Measurements from ENCODE around the gene USP24. TPM values are rescaled to one million over a fixed set of nuclear protein-coding genes. Genes with fewer than 3 reads are reported as not detected.

USP24 gene
- total RNA-seq, 1 experiment from 2014 or later, result 40.9 TPM

DNA sequence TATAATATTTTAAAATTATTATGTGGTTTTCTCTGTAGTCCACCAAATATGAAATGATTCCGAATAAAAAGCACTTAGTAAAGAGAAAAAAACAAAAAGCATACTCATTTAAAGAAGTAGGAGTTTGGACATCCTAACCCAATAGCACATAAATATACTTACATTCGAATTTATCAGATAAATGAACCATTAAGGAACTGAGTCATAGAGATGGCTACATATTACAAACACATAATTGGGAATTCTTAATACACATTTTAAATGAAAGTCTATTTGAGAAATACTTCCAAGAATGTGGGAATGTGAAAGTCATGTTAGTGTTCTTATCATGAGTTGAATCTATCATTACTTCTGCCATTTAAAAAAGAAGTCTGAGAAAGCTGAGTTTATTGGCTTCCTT is 75.0 kb downstream of the USP24 start (continued):
- TF ChIP-seq AR (CRISPR knock-in tag; IDR thresholded peaks at IDR 0.05) (no peak), TEAD4 (CRISPR knock-in tag; IDR thresholded peaks at IDR 0.05) (no peak), USF1 (CRISPR knock-in tag; IDR thresholded peaks at IDR 0.05) (no peak), OVOL2 (CRISPR knock-in tag; IDR thresholded peaks at IDR 0.05; ENCODE audit: borderline replicate concordance) (no peak), CBFB (CRISPR knock-in tag; IDR thresholded peaks at IDR 0.05; ENCODE audit: low read depth) (no peak), TCF7 (CRISPR knock-in tag; IDR thresholded peaks at IDR 0.05; ENCODE audit: low read depth) (no peak), RELA (CRISPR knock-in tag; IDR thresholded peaks at IDR 0.05; ENCODE audit: borderline replicate concordance) (no peak)
- TF ChIP-seq, protein P1, sequence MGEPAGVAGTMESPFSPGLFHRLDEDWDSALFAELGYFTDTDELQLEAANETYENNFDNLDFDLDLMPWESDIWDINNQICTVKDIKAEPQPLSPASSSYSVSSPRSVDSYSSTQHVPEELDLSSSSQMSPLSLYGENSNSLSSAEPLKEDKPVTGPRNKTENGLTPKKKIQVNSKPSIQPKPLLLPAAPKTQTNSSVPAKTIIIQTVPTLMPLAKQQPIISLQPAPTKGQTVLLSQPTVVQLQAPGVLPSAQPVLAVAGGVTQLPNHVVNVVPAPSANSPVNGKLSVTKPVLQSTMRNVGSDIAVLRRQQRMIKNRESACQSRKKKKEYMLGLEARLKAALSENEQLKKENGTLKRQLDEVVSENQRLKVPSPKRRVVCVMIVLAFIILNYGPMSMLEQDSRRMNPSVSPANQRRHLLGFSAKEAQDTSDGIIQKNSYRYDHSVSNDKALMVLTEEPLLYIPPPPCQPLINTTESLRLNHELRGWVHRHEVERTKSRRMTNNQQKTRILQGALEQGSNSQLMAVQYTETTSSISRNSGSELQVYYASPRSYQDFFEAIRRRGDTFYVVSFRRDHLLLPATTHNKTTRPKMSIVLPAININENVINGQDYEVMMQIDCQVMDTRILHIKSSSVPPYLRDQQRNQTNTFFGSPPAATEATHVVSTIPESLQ (CRISPR knock-in tag; IDR thresholded peaks at IDR 0.05), result no peak
- TF ChIP-seq, protein P2, sequence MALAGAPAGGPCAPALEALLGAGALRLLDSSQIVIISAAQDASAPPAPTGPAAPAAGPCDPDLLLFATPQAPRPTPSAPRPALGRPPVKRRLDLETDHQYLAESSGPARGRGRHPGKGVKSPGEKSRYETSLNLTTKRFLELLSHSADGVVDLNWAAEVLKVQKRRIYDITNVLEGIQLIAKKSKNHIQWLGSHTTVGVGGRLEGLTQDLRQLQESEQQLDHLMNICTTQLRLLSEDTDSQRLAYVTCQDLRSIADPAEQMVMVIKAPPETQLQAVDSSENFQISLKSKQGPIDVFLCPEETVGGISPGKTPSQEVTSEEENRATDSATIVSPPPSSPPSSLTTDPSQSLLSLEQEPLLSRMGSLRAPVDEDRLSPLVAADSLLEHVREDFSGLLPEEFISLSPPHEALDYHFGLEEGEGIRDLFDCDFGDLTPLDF (CRISPR knock-in tag; IDR thresholded peaks at IDR 0.05), result no peak
- TF ChIP-seq, protein P3, sequence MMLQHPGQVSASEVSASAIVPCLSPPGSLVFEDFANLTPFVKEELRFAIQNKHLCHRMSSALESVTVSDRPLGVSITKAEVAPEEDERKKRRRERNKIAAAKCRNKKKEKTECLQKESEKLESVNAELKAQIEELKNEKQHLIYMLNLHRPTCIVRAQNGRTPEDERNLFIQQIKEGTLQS (CRISPR knock-in tag; conservative IDR thresholded peaks at IDR 0.05), result no peak

DNA sequence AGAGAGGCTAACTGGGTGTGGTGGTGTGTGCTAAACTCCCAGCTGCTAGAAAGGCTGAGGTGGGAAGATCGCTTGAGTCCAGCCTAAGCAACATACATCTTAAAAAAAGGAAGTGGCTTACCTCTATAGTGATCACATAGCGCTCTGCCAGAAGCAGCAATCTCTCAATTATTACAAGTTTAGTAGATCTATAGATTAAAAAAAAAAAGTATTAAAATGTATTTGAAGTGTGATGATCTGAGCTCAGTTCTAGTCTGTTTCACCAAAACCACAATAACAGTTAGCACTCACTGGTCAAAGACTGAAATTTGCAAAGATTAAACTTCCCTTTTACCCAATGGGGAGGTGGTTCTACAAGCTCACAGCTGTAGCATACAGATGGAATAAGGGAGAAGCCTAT is 76.3 kb downstream of the USP24 start:
- CTCF ChIA-PET, result interaction anchor here (1.7 kb wide), 1 partner anchor 199 kb away, joined by 4 read pairs; no protein-coding TSS in a partner anchor
- H3K36me3 Mint-ChIP-seq, result peaks cover 27% of the 10 kb centered on the region
- H3K27me3 Mint-ChIP-seq (ENCODE audit: low read depth), result no peaks in the 10 kb centered on the region
- no peaks in the 10 kb centered on the region for H3K4me1 Mint-ChIP-seq
- POLR2A ChIA-PET, result no interaction called here
- H3K27ac Mint-ChIP-seq, result no peak overlapping the region
- no peak overlapping the region for H3K4me3 Mint-ChIP-seq
- ATAC-seq (no peak), DNase-seq (ENCODE audit: low spot score) (no peak)
- no peaks in the 10 kb centered on the region for H3K9me3 Mint-ChIP-seq
- TF ChIP-seq, protein P4, sequence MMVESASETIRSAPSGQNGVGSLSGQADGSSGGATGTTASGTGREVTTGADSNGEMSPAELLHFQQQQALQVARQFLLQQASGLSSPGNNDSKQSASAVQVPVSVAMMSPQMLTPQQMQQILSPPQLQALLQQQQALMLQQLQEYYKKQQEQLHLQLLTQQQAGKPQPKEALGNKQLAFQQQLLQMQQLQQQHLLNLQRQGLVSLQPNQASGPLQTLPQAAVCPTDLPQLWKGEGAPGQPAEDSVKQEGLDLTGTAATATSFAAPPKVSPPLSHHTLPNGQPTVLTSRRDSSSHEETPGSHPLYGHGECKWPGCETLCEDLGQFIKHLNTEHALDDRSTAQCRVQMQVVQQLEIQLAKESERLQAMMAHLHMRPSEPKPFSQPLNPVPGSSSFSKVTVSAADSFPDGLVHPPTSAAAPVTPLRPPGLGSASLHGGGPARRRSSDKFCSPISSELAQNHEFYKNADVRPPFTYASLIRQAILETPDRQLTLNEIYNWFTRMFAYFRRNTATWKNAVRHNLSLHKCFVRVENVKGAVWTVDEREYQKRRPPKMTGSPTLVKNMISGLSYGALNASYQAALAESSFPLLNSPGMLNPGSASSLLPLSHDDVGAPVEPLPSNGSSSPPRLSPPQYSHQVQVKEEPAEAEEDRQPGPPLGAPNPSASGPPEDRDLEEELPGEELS (CRISPR knock-in tag; IDR thresholded peaks at IDR 0.05), result no peak
- TF ChIP-seq ATF1 (CRISPR knock-in tag; IDR thresholded peaks at IDR 0.05), result no peak
- TF ChIP-seq CTCF (IDR thresholded peaks at IDR 0.05), result no peak
- TF ChIP-seq ZNF671 (CRISPR knock-in tag; IDR thresholded peaks at IDR 0.05), result no peak
- TF ChIP-seq ZNF263 (CRISPR knock-in tag; IDR thresholded peaks at IDR 0.05; ENCODE audit: low read depth), result no peak
- no peak for TF ChIP-seq NR2C2 (CRISPR knock-in tag; IDR thresholded peaks at IDR 0.05)
- TF ChIP-seq AFF4 (CRISPR knock-in tag; IDR thresholded peaks at IDR 0.05; ENCODE audit: borderline replicate concordance), result no peak
- no peak for TF ChIP-seq HMGA2 (CRISPR knock-in tag; IDR thresholded peaks at IDR 0.05)
- no peak for TF ChIP-seq MXD4 (CRISPR knock-in tag; IDR thresholded peaks at IDR 0.05; ENCODE audit: borderline replicate concordance)
- no peak for TF ChIP-seq GABPB1 (CRISPR knock-in tag; IDR thresholded peaks at IDR 0.05)
- TF ChIP-seq ZNF138 (CRISPR knock-in tag; conservative IDR thresholded peaks at IDR 0.05), result no peak
- TF ChIP-seq ZNF232 (CRISPR knock-in tag; IDR thresholded peaks at IDR 0.05), result no peak
- TF ChIP-seq NFYB (CRISPR knock-in tag; conservative IDR thresholded peaks at IDR 0.05; ENCODE audit: low read depth), result no peak
- no peak for TF ChIP-seq RORB (CRISPR knock-in tag; IDR thresholded peaks at IDR 0.05)
